ENCODE results near the gene MCCC2. TPM values are rescaled to one million over a fixed set of nuclear protein-coding genes. Genes with fewer than 3 reads are reported as not detected.

MCCC2 gene
- total and polyA plus RNA-seq, 2 of the 8 experiments (the other 6 are each of a cell fraction or from before 2014, with no cell fraction given) = 71.7 to 86.6 TPM

DNA sequence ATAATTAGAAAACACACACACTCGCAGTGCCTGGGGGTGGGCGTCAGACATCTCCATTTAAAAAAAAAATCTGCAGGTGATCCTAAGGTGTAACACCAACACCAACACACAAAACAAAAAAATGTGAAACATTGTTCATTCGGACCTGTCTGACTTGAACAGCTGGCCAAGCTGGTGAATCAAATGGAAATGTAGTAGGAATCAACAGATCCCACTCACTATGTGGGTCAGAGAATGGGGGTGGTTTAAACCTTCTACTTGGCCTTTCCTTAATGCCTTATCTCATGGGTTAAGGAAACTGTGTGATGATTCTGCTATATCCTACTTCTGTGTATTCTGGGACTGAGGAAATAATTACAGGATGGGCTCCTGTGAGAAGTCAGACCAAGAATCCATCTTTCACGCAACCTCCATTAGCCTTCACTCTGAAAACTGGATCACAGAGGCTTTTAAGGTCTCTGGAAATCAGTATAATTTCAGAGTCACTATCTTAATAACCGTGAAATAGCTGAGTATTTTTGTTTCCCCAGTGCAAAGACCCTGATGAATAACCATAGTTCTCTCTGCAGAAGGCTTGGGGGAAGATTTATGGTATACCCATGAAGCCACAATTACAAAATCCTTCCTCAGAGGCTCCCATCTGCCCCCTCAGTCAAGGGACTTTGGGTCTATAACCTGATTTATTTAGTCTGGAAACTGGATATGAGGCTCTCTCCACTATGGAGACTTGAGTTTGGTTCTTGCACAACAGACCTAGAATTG lies 17.2 kb upstream of the MCCC2 start:
- H3K23ac ChIP-seq (ENCODE audit: insufficient read length) = no peak overlapping the region
- no peak overlapping the region for H3K4me2 ChIP-seq (ENCODE audit: insufficient read depth in 1 of 2, low read depth in 2 of 2, low read length in 2 of 2)
- no peaks in the 10 kb centered on the region for H3K23me2 ChIP-seq (ENCODE audit: low read depth, low read length)
- no peak overlapping the region for H2AK5ac ChIP-seq (ENCODE audit: low read depth, low read length)
- no peak overlapping the region for H4K5ac ChIP-seq (ENCODE audit: insufficient read length, low read depth, low read length)
- H2BK15ac ChIP-seq (ENCODE audit: low read length) = no peak overlapping the region
- H4K20me1 ChIP-seq (replicated peaks in 1 of 2; ENCODE audit: control insufficient read depth in 1 of 2, insufficient read depth in 2 of 2, low read length in 2 of 2) = no peaks in the 10 kb centered on the region
- H3K27me3 ChIP-seq (replicated peaks in 1 of 4; ENCODE audit: control insufficient read depth in 3 of 4, extremely low read depth in 1 of 4, insufficient read depth in 3 of 4, low read length in 3 of 4) = no peaks in the 10 kb centered on the region
- H3K4me1 ChIP-seq (replicated peaks in 1 of 4; ENCODE audit: control insufficient read depth in 3 of 4, insufficient read depth in 4 of 4, low read length in 3 of 4) = peaks cover 0 to 6% (median 1%) of the 10 kb centered on the region in 4 experiments; a peak in 2 of 7 replicates
- H3K4ac ChIP-seq (replicated peaks; ENCODE audit: insufficient read length, low read depth, low read length) = no peak overlapping the region
- no peak overlapping the region for H3K14ac ChIP-seq (ENCODE audit: insufficient read length)
- H4K8ac ChIP-seq (ENCODE audit: extremely low read depth, insufficient read depth, low read length) = no peak overlapping the region
- no peak overlapping the region for H3K4me3 ChIP-seq (ENCODE audit: extremely low read depth in 1 of 4, insufficient read depth in 2 of 4, low read depth in 3 of 4, low read length in 4 of 4)
- H3K27ac ChIP-seq (ENCODE audit: low read depth, low read length) = no peak overlapping the region
- DNase-seq (ENCODE audit: low read depth in 1 of 2, low spot score in 2 of 2) (no peak), FAIRE-seq (no peak)
- no peaks in the 10 kb centered on the region for H3K79me2 ChIP-seq (ENCODE audit: control insufficient read depth in 1 of 2, insufficient read depth in 2 of 2, low read length in 2 of 2)
- ChIA-PET CTCF (ENCODE audit: partially characterized antibody) (interaction anchor here (1.1 to 1.3 kb wide), 2 partner anchors 13 to 31 kb away, joined by 3 to 4 read pairs; no protein-coding TSS in a partner anchor), POLR2A (ENCODE audit: partially characterized antibody) (interaction anchor here (0.6 to 0.7 kb wide), 2 partner anchors 13 to 526 kb away, joined by 3 read pairs; no protein-coding TSS in a partner anchor)
- no peaks in the 10 kb centered on the region for H3K79me1 ChIP-seq (ENCODE audit: low read depth, low read length)
- H3K56ac ChIP-seq (replicated peaks; ENCODE audit: insufficient read length, low read depth, low read length) = no peak overlapping the region
- H3K18ac ChIP-seq (ENCODE audit: extremely low read depth, low read length) = no peak overlapping the region
- H3K36me3 ChIP-seq (ENCODE audit: control insufficient read depth in 2 of 4, insufficient read depth in 4 of 4, low read length in 3 of 4) = peaks cover 0 to 11% (median 5%) of the 10 kb centered on the region in 4 experiments; a peak in 6 of 8 replicates
- no peak overlapping the region for H3K9ac ChIP-seq (replicated peaks in 1 of 4; ENCODE audit: extremely low read depth in 1 of 4, low read depth in 3 of 4, low read length in 3 of 4)
- H3K9me3 ChIP-seq (ENCODE audit: insufficient read depth in 2 of 2, low read depth in 1 of 2, low read length in 1 of 2) = no peaks in the 10 kb centered on the region
- no peak overlapping the region for H2BK12ac ChIP-seq (ENCODE audit: low read depth, low read length)
- 88% methylated on average over 5 of the region's 5 CpGs; no CpG with 5 or more reads in 1 of the 2 experiments for WGBS, 2 experiments (ENCODE audit: extremely low coverage in 1 of 2, insufficient coverage in 1 of 2, insufficient read length in 1 of 2, insufficient replicate concordance in 2 of 2, low coverage in 1 of 2, low lambda C conversion rate in 2 of 2, missing lambda C conversion rate in 1 of 2)
- no peak overlapping the region for H2BK5ac ChIP-seq (ENCODE audit: low read depth, low read length)
- no peak overlapping the region for H2BK20ac ChIP-seq (ENCODE audit: low read length)
- no peak overlapping the region for H4K91ac ChIP-seq (replicated peaks; ENCODE audit: insufficient read length, low read length)
- TF ChIP-seq TBP (IDR thresholded peaks at IDR 0.05; ENCODE audit: low read depth, low read length) (no peak), SP4 (IDR thresholded peaks at IDR 0.05; ENCODE audit: low read length) (no peak), CBX5 (IDR thresholded peaks at IDR 0.05; ENCODE audit: low read depth, low read length) (no peak), HDAC6 (IDR thresholded peaks at IDR 0.05; ENCODE audit: low read depth, low read length) (no peak)
- H2AFZ ChIP-seq (ENCODE audit: low read length) = no peak overlapping the region
- no peak overlapping the region for H2BK120ac ChIP-seq (replicated peaks; ENCODE audit: low read depth, low read length)

Measured in H1 (cell line).